GM19463 (cell line): ENCODE results near the gene NAALADL2.

ENCODE experiments used
- ATAC-seq: cut with Tn5 transposase; IDR thresholded peaks from one replicate; pipeline ENCODE4 v1.9.1; 2021; ENCODE audit warnings: mild to moderate bottlenecking, moderate library complexity; ENCODE audit not compliant: unreplicated experiment

The NAALADL2 gene

DNA sequence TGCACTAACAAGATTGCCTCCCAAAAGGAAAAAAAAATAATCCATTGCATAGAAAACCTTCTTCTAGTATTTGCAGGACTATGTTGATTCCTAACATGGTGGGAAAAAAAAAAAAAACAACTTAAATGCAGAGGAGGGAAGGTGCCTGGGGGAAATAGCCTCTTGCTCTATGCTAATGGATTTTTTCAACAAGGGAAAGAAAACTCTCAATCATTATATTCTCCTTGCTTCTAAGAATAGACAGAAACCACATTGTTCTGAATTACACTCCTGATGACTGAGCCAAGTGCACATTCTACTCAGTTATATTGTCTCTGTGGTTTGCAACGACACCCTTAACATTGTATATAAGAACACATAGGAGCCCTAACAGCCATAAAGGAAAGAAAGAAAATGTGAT is 760.2 kb downstream of the NAALADL2 start:
- no peak for ATAC-seq

DNA sequence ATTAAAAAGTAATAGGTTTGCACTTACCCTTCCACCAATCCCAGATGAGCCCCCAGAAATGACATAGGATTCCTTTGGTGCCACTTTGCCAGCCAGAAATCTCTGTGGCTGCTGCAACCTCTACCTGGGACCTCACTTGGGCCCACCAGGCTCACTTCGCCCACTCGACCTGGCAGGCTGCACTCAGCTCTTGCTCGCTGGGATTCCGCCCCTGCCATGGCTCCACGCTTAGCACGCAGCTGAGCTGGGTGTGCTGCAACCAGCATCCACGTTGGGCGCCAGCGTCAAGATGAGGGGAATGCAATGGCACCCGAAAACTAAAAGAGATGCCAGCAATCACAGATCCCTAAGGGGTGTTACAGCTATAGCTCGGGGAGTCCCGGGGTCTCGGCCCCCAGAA is 761.0 kb downstream of the NAALADL2 start:
- ATAC-seq, result no peak

DNA sequence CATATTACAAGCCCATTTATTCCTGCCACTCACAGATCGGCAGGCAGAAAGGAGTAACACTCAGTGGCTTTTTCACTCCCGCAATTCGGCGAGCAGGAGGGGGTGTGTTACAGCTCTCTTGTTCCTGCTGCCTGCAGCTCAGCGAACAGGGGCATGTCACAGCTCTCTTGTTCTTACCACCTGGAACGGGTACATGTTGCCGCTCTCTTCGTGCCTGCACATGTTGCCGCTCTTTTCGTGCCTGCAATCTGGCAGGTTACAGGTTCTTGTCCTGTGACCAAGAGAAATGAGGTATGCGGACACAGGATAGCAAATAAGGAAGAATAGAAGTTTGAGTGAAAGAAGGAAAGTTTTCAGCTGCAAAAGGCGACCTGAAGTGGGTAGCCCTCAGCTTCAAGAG is 761.4 kb downstream of the NAALADL2 start:
- ATAC-seq, result no peak

DNA sequence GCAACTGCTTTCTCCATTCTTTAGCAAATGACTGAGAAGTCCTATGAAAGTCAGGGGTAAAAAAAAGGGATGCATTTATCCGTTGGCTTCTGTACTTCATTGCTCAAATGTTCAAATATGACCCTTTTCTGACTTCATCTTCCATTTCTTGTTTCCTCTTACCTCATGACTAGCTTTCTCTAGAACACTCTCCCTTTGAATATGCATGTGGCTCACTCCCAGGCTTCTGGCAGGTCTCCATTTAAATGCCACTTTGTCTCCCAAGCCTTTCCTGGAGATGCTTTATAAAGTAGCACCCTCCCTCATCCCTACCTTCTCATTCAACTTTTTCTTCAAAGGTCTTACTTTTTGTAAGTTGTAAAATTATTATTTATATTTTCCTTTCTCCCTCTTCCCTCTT is 781.8 kb downstream of the NAALADL2 start:
- no peak for ATAC-seq

DNA sequence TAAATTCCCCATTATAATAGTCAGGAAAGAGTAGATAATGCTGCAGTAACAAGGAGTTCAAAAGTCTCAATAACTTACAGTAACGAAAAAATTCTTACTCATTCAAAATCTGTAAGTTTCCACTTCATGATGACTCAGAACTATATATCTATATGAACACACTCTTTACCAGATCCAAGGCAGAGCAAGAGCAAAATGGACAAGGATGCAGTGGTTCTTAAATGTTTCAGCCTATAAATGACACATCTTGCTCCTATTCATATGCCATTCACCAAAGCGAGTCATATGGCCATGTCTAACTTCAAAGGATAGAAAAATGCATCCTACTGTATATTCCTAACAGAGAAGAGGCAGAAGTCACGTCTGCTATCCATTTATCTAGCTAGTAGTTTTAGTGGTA is 787.7 kb downstream of the NAALADL2 start:
- no peak for ATAC-seq

DNA sequence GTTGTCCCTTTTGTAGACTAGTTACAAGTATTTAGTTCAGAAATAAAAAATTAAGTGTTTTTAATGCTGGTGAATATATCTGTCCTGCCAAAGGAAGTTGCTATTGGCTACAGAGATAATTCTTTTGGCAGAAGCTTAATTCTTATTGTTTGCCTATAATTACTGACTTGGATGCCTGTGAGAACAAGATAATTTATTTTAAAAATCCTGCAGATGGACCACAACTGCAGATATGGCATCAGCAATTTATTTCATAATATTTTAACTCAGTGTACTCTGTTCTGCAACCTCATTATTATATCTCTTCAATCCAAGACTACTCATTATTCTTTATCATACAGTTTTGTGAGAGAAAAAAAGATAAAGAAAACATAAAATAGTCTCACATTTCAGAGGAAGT is 789.8 kb downstream of the NAALADL2 start:
- no peak for ATAC-seq

DNA sequence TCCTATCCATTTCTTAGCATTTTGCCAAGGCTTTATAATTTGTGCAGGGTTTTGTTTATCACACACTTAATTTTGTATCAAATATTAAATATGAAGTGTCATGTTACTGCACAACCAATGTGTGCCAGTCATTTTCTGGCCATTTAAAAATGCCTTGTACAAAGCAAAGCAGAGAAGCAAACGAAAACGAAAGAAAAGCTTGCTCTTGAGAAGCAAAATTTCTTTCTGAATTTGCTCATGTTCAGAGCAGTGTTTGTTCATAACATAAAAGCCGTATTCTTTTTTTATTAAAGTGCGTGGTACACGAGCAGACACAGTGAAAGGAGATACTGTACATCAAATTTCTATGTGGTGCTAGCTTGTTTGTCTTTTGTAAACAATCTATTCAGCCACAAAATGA is 792.6 kb downstream of the NAALADL2 start:
- ATAC-seq, result no peak

DNA sequence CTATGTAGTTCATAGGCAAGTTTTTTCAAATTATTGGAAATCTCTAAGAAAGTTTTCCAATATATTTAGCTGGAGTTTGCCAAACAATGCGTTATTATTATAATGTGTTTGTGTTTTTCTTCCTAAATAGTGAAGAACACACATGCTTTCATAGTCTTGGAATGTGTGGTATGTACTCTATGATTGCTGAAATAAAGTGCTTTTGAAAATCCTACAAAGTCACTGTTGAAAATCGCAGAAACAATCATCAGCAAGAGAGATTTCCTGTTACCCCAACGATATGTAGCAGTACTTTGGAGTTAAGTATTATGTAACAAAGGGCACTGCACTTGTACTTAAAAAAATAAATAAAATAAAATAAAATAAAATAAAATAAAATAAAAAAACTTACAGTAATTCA is 796.2 kb downstream of the NAALADL2 start:
- ATAC-seq, result no peak

DNA sequence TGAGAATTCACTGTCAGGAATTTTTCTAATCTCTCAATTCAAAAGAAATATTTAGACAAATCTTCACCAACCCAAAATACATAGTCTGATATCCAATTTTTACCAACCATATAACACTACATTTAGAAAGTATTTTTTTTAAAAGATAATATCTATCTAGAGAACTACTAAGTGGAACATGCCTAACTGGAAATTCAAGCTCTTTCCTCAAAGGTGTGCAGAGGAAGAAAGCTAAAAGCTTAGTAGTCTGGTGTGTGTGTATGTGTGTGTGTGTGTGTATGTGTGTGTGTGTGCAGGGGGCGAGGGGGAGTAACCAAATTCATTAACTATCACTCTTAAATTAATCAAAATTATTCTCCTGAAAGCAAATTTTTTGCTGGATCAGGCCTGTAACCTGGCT is 797.3 kb downstream of the NAALADL2 start:
- no peak for ATAC-seq

DNA sequence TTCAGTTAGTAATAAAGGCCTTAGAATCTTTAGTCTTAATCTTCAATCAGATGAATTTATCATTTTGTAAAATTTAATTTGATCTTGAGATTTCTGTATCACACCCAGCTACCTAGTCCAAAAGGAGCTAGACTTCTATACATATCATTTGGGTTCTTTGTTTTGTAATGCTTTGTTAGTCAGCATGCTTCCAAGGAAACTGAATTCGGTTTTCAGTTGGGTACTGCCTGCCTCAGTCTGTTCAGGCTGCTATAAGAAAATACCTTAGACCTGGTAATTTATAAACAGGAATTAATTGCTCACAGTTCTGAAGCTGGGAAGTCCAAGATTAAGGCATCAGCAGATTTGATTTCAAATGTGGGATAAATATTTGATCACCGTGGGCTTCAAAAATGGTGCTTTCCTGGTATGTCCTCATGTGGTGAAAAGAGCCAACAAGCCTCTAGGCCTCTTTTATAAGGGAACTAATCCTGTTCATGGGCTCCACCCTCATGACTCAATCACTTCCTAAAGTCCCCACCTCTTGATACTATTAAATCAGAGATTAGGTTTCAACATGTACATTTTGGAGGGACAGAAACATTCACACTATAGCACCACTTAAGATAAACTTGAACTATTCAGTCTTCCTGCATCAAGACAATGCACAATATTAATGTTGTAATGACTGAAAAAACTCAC is 800.7 kb downstream of the NAALADL2 start:
- ATAC-seq, result no peak

DNA sequence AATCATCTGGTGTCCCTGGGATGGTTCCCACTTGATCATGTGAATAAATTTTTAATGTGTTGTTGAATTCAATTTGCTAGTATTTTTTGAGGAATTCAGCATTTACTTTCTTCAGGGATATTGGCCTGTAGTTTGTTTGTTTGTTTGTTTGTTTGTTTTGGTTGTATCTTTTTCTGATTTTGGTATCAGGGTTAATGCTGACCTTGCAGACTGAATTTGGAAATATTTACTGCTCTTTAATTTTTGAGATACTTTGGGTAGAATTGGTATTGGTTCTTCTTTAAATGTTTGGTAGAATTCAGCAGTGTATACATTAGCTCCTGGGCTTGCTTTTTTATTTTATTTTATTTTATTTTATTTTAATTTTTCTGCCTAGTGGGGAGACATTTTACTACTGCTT is 803.7 kb downstream of the NAALADL2 start:
- ATAC-seq, result no peak

DNA sequence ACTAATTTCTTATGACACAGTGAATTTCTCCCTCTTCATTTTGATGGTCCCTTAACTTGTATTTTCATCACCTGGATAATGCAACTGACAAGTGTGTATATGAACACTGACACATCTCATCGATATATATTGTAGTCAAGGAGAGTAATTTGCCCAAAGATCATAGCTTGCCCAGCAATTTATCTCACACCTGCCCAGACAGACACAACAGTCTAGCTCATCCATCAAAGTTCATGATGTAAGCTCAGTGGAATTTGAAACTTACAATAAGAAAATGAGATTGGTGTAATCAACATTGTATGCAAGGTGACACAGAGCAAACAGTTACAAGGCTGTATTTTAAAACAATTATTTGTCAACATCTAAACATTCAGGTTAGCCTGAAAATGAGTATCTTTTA is 805.8 kb downstream of the NAALADL2 start:
- ATAC-seq, result no peak

DNA sequence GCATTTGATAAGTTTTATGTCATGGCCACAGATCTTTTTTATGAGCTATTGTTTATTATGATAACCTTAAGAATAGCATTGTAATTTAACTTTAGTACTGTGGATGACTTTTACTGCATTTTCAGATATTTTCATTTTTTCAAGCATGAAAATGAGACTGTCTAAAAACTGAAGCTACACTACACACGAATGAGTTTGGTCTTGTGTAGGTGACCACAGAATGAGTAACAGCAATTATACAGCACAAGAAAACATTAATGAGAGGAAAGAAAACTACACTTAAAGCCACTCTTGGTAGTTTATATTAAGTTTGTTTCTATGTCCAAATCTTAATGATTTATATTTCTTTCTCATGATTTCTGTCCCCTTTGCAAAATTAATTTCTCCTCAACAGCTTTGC is 809.2 kb downstream of the NAALADL2 start:
- no peak for ATAC-seq

DNA sequence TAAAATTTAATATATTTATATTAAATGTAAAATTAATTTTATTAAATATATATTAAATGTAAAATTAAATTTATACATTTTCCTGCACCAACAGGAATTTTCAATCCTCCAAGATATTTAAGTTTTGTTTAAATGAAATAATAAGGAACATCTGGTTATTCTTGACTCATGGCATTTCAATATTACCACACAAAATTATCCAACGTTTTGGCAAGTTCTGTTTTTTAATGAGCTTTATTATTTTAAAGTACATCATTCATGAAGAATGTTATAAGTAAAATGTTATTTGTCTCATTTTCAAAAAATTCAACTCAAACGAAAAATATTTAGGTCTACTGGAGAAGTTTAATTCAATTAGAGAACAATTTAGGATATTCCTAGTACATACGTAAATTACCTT is 811.4 kb downstream of the NAALADL2 start:
- no peak for ATAC-seq

DNA sequence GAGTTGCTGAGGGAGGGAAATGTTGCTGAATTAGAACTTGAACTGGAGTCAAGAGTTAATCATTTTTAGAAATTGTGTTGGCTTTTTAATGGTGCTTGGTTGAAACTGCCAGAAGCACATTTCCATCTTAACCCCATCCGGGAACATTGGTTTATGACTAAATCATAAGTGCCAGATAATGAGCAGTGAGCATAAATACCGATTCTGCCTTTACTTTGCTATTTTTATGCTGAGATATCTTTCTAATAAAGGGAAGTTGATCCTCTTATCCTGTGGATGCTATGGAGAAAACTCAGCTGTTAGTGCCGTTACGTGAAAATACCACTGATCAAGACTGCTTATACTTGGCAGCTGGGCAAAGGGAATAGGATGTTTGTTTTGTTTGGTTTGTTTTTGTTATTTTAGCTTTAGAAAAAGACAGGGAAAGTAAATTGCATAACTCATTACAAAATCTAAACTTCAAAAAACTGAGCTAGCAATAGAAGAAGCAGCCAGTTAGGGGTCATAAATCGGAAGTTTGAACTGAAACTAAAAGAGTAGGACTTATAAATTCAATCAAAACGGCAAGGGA is 813.1 kb downstream of the NAALADL2 start:
- ATAC-seq, result no peak

DNA sequence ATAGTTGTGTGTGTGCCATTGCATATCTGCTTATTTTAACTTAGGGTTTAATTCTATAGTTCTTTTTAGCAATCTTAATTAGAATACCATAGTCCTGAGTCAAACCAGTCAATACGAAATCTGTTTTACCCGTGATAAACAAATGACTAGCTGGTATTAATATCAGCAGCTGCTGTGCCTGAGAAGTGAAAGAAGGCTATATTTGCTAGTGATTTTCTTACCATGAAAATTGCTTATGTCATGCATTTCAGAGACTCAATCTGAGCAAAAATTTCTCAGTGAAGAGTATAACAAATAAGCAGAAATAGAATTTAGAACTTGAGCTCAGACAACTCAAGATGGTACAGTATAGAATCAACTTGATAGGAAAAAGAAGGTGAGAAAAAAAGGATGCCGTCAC is 820.4 kb downstream of the NAALADL2 start:
- ATAC-seq, result no peak

DNA sequence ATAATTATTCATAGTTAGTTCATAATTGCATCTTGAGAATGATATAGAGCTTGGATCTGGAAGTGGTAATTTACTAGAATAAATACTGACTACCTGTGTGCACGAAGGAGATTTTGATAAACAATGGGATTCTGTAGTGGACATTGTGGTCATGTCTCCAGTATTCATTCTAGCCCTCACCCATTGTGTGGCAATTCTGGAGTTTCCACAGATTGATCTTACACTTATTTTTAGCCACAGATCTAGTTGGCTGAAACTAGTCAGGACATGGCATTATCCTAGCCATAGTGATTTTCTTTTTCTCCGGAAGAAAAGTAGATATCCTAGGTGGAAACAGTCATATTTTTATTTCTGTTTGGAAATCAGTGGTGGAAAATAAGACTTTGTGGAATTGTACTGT is 833.1 kb downstream of the NAALADL2 start:
- ATAC-seq, result no peak

DNA sequence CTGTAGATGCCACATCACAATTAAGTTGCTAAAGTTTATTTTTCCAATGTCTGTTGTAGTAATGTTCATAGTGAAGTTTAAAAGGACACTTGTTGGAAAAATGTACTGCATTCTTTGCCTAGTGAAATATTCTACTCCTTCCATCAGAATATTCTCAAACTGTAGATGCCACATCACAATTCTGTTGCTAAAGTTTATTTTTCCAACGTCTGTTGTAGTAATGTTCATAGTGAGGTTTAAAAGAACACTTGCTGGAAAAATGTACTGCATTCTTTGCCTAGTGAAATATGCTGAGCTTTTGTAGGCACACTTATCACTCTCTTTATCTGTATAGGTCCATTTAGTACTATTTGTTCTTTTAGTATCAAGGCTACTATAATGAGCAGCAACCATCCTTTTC is 836.1 kb downstream of the NAALADL2 start:
- ATAC-seq, result no peak

DNA sequence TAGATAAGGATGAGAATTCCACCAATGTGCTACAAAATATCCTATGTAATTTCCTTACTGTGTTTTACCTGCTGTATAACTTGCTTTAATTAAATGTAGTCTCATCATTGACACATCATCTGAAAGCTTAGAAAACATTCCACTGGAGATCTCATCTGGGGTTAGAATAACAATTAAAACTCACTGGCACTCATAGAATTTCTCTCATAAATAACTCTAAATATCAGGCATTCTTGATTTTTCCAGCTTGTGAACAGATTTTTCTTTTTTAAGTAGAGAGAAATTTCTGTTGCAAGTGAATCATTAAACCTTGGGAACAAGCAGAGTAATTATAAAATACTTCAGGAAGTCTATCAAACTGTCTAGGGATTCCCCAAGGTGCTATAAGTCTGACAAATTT is 843.8 kb downstream of the NAALADL2 start:
- ATAC-seq, result no peak

DNA sequence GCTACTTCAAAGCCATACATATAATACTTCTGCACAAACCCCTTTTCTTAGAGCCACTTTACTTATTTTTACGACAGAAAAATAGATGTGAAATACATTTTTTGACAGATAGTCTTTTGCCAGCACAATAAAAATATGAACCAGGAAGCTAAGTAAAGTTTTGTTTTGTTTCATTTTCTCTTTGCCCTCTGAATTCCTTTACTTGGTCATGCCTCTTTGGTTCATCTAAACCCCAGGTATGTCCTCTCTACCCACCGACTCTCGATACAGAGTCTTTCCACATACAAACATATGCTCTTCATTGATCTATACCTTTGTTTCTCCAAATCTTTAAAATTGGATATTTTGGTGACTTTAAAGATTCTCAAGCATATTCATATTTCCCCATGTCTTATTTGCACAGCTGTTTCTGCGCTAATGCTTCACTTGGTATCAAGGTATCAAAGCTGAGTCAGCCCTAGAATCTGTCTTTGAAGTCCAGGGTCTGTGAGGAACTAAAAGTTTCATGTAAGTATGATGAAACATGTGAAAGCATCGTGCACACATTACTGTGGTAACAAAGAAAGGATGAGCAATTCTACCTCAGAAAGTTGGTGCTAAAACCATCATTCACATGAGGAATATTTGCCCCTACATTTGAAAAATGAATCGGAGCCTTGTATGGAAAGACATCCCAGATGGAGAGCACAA is 845.4 kb downstream of the NAALADL2 start:
- ATAC-seq, result no peak

DNA sequence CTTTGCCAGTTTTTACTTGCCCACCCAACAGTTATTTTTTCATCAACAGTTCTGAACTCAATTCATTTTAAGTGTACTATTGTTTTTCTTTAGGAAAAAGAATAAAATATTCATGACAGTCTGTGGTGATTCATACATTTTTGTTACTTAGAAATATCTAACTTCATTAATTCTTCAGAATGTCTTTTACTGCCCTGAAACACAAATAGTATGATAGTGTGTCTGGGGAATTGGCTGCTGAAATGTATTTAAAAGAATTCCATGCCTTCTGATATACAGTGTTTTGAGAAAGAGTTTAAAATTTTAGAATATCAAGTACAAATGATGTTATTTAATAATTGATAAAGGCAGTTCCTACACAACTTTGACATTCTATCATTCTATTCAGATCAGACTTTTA is 854.1 kb downstream of the NAALADL2 start:
- ATAC-seq, result no peak

DNA sequence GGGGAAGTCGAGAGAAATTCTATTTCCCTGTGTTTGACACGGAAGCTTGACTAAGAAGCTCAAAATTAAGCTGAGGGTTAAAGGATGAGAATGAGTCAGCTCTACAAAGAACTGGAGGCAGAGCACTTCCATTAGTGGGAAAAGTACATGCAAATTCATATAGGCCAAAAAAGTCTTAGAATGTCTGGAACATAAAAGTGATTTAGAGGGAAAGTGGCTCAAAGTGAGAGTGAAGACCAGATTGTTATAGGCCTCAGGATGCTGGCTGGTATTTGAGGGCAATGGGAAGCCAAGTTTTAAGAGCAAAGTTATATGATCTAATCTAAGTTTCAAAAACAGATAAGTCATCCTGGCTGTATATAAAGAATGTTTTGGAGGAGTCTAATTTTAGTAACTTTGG is 857.3 kb downstream of the NAALADL2 start:
- no peak for ATAC-seq

DNA sequence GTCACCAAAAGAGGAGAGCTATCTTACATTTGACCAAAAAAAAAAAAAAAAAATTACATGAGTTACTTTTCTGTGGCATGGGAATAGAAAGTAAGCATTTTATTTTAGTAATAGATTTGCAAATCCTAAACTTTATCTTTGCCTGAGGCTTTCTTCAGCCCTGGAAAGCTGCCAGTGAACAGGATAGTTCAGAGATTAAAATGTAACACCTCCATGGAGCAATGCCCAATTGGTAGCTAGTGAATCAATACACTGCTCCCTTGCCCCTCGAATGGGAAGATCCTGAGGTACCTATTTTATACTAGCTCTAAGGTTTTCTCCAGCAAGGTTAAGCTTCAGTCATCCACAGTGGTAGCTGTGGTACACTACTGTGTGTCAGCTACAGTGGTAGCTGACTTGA is 867.1 kb downstream of the NAALADL2 start:
- no peak for ATAC-seq
